Measurements from ENCODE around the gene PPARD. TPM values are rescaled to one million over a fixed set of nuclear protein-coding genes. Genes with fewer than 3 reads are reported as not detected.

Gene PPARD
- total RNA-seq, result 9.8 and 16.3 TPM in 2 replicates
- 14.8 and 27.5 TPM in 2 replicates for polyA plus RNA-seq
- 23.6 and 39.7 TPM in 2 replicates for polyA plus RNA-seq (2012)
- polyA minus RNA-seq (ENCODE audit: low replicate concordance), result 49.9 and 72.6 TPM in 2 replicates

DNA sequence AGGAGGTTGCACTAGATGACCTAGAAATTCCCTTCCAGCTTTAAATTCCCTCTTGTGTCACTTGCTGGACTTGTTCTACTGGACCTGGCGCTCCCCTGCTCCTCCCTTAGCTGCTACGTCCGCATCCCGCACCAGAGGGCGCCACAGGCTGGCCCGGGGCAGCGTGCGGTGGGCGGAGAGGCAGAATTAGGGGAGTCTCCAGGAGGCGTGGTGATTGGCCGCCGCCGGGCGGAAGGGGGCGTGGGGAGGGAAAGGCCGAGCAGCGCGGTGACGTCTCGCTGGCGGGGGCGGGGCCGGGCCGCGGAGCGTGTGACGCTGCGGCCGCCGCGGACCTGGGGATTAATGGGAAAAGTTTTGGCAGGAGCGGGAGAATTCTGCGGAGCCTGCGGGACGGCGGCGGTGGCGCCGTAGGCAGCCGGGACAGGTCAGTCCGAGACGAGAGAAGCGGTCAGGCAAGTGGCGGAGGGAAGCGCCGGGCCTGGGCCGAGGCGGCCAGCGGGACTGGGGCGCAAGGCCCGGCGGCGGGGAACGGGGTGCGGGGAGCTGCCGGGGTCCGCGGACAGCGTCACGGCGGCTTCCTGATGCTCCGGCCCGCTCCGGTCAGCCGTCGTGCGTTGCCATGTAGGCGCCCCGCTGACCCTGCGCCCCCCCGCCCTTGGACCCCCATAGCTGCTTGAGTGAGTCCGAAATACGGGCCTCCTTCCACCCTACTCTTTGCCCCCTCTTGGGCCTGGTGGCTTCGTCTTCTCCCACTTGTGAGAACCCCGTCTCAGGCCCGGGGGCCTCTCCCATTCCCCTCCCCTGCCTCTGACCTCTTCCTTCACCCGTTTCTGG is at the start of gene PPARD:
TSS of gene PPARD (plus strand) at position 301 of the 834 bp plus-strand sequence. CDS start 68,530 bp downstream, outside the sequence.
- peak within 1 kb of the TSS; percentile 94 for H3K4me2 ChIP-seq (ENCODE audit: extremely low read depth, insufficient read depth, low read length)
- no peaks in the 10 kb centered on the region for H3K9me3 ChIP-seq (ENCODE audit: control insufficient read depth, insufficient read depth, low read depth, low read length)
- H3K27ac ChIP-seq (ENCODE audit: insufficient read depth, low read length), result peak within 1 kb of the TSS; percentile 89
- no peak within 1 kb of the TSS for H2AFZ ChIP-seq (ENCODE audit: low read length)
- peaks cover 46% of the 10 kb centered on the region for H3K79me2 ChIP-seq (ENCODE audit: control insufficient read depth, insufficient read depth, low read length)
- DNase-seq (ENCODE audit: low read depth in 2 of 2), result peak; percentile 89 to 93
- peaks cover 6% of the 10 kb centered on the region for H3K36me3 ChIP-seq (ENCODE audit: control insufficient read depth, insufficient read depth, low read length)
- peak within 1 kb of the TSS; percentile 87 to 96 (median 94) for H3K4me3 ChIP-seq (replicated peaks in 1 of 4; ENCODE audit: control extremely low read depth in 1 of 4, insufficient read depth in 1 of 4, low read depth in 3 of 4, low read length in 4 of 4)
- no peak for TF ChIP-seq EZH2 (IDR thresholded peaks at IDR 0.05; ENCODE audit: low read length, missing control alignments)
- TF ChIP-seq, protein P1, sequence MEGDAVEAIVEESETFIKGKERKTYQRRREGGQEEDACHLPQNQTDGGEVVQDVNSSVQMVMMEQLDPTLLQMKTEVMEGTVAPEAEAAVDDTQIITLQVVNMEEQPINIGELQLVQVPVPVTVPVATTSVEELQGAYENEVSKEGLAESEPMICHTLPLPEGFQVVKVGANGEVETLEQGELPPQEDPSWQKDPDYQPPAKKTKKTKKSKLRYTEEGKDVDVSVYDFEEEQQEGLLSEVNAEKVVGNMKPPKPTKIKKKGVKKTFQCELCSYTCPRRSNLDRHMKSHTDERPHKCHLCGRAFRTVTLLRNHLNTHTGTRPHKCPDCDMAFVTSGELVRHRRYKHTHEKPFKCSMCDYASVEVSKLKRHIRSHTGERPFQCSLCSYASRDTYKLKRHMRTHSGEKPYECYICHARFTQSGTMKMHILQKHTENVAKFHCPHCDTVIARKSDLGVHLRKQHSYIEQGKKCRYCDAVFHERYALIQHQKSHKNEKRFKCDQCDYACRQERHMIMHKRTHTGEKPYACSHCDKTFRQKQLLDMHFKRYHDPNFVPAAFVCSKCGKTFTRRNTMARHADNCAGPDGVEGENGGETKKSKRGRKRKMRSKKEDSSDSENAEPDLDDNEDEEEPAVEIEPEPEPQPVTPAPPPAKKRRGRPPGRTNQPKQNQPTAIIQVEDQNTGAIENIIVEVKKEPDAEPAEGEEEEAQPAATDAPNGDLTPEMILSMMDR (conservative IDR thresholded peaks at IDR 0.05 in 1 of 2, IDR thresholded peaks at IDR 0.05 in 1 of 2; ENCODE audit: low read depth in 1 of 2, low read length in 2 of 2), result peak; percentile 89 to 97
- H4K20me1 ChIP-seq (ENCODE audit: control insufficient read depth, extremely low read depth, insufficient read depth, low read length), result no peaks in the 10 kb centered on the region
- peak within 1 kb of the TSS; percentile 80 for H3K9ac ChIP-seq (ENCODE audit: insufficient read depth, low read length)
- no peaks in the 10 kb centered on the region for H3K27me3 ChIP-seq (ENCODE audit: control insufficient read depth, insufficient read depth, low read length)
- peaks cover 4% of the 10 kb centered on the region for H3K4me1 ChIP-seq (ENCODE audit: control insufficient read depth, extremely low read depth, insufficient read depth, low read length)

- no peak overlapping the region for H3K4me3 ChIP-seq (replicated peaks in 1 of 4; ENCODE audit: control extremely low read depth in 1 of 4, insufficient read depth in 1 of 4, low read depth in 3 of 4, low read length in 4 of 4)
- no peak overlapping the region for H3K27ac ChIP-seq (ENCODE audit: insufficient read depth, low read length)
- DNase-seq (ENCODE audit: low read depth in 2 of 2), result no peak
- H2AFZ ChIP-seq (ENCODE audit: low read length), result no peak overlapping the region
- no peaks in the 10 kb centered on the region for H3K9me3 ChIP-seq (ENCODE audit: control insufficient read depth, insufficient read depth, low read depth, low read length)
- no peak overlapping the region for H3K4me2 ChIP-seq (ENCODE audit: extremely low read depth, insufficient read depth, low read length)
- H3K27me3 ChIP-seq (ENCODE audit: control insufficient read depth, insufficient read depth, low read length), result no peaks in the 10 kb centered on the region
- H3K4me1 ChIP-seq (ENCODE audit: control insufficient read depth, extremely low read depth, insufficient read depth, low read length), result peaks cover 2% of the 10 kb centered on the region
- H3K79me2 ChIP-seq (ENCODE audit: control insufficient read depth, insufficient read depth, low read length), result no peaks in the 10 kb centered on the region
- no peak overlapping the region for H3K9ac ChIP-seq (ENCODE audit: insufficient read depth, low read length)
- no peaks in the 10 kb centered on the region for H4K20me1 ChIP-seq (ENCODE audit: control insufficient read depth, extremely low read depth, insufficient read depth, low read length)
- TF ChIP-seq, protein P1 (conservative IDR thresholded peaks at IDR 0.05 in 1 of 2, IDR thresholded peaks at IDR 0.05 in 1 of 2; ENCODE audit: low read depth in 1 of 2, low read length in 2 of 2), result no peak
- no peak for TF ChIP-seq EZH2 (IDR thresholded peaks at IDR 0.05; ENCODE audit: low read length, missing control alignments)
- peaks cover 9% of the 10 kb centered on the region for H3K36me3 ChIP-seq (ENCODE audit: control insufficient read depth, insufficient read depth, low read length)
Observed at GRCh38 chr6:35293681-35294080, 48.7 kb upstream of the PPARD start.

- Histone ChIP-seq H2AFZ (ENCODE audit: low read length) (no peak overlapping the region), H3K4me3 (replicated peaks in 1 of 4; ENCODE audit: control extremely low read depth in 1 of 4, insufficient read depth in 1 of 4, low read depth in 3 of 4, low read length in 4 of 4) (no peak overlapping the region), H3K9ac (ENCODE audit: insufficient read depth, low read length) (no peak overlapping the region), H3K79me2 (ENCODE audit: control insufficient read depth, insufficient read depth, low read length) (no peaks in the 10 kb centered on the region), H3K4me2 (ENCODE audit: extremely low read depth, insufficient read depth, low read length) (no peak overlapping the region), H4K20me1 (ENCODE audit: control insufficient read depth, extremely low read depth, insufficient read depth, low read length) (no peaks in the 10 kb centered on the region), H3K27ac (ENCODE audit: insufficient read depth, low read length) (no peak overlapping the region), H3K27me3 (ENCODE audit: control insufficient read depth, insufficient read depth, low read length) (no peaks in the 10 kb centered on the region), H3K36me3 (ENCODE audit: control insufficient read depth, insufficient read depth, low read length) (peaks cover 9% of the 10 kb centered on the region), H3K4me1 (ENCODE audit: control insufficient read depth, extremely low read depth, insufficient read depth, low read length) (peaks cover 2% of the 10 kb centered on the region), H3K9me3 (ENCODE audit: control insufficient read depth, insufficient read depth, low read depth, low read length) (no peaks in the 10 kb centered on the region)
- TF ChIP-seq, protein P1 (conservative IDR thresholded peaks at IDR 0.05 in 1 of 2, IDR thresholded peaks at IDR 0.05 in 1 of 2; ENCODE audit: low read depth in 1 of 2, low read length in 2 of 2), result peak; percentile 59 to 71
- TF ChIP-seq EZH2 (IDR thresholded peaks at IDR 0.05; ENCODE audit: low read length, missing control alignments), result no peak
- DNase-seq (ENCODE audit: low read depth in 2 of 2), result peak; percentile 24 to 37
Observed at GRCh38 chr6:35294308-35294945, 47.9 kb upstream of the PPARD start.
